Endothelial cell of umbilical vein (primary cell): Measurements from ENCODE around the gene DNHD1.

Source experiments
- CTCF ChIP-seq, 2 donors: IDR thresholded peaks; 1 replicate in 1 of 2; 2 replicates in 1 of 2; pipeline ENCODE4 v1.5.1; 2011; ENCODE audit warnings: low read length in 2 of 2, mild to moderate bottlenecking in 2 of 2, moderate library complexity in 2 of 2, control low read depth in 1 of 2, inconsistent platforms in 1 of 2, low read depth in 1 of 2; ENCODE audit not compliant: insufficient read depth in 1 of 2; ENCODE audit errors: extremely low read depth in 1 of 2
- EZH2 ChIP-seq: IDR thresholded peaks from 2 replicates; pipeline ENCODE4 v1.6.1; 2012; ENCODE audit warnings: borderline replicate concordance, low read depth, mild to moderate bottlenecking, moderate library complexity, low read length, inconsistent platforms; ENCODE audit not compliant: severe bottlenecking
- MAX ChIP-seq: IDR thresholded peaks from 2 replicates; pipeline ENCODE4 v1.6.1; 2011; ENCODE audit not compliant: insufficient read depth, insufficient read length
- POLR2A ChIP-seq: IDR thresholded peaks from 2 replicates; pipeline ENCODE4 v1.6.1; 2012; ENCODE audit warnings: low read depth, mild to moderate bottlenecking, control low read depth, low read length

- TF ChIP-seq CTCF (IDR thresholded peaks at IDR 0.05; ENCODE audit: extremely low read depth in 1 of 2, insufficient read depth in 1 of 2, low read depth in 1 of 2, low read length in 2 of 2): no peak
- TF ChIP-seq MAX: no peak
- TF ChIP-seq POLR2A: no peak
- no peak for TF ChIP-seq EZH2
Observed at GRCh38 chr11:6474806-6475500, 22.1 kb upstream of the DNHD1 start.
